Caco-2 (cell line): ENCODE data around the gene NEK11. TPM values are rescaled to one million over a fixed set of nuclear protein-coding genes. Genes with fewer than 3 reads are reported as not detected.

Experiments used
- BruUV-seq: library from RNA; stranded (reverse); fragments of 400-500 nt; replicated peaks from 2 replicates; lab custom pipeline; 2021; lab: Mats Ljungman, UMichigan
- CTCF ChIA-PET: fragments of 300-600 bp; sonication (Branson Sonifier 250); formaldehyde crosslinking; loops from one replicate; lab custom pipeline; 2022; ENCODE audit warnings: antibody characterized with exemption; lab: Charles Lee
- POLR2A ChIA-PET: fragments of 300-600 bp; sonication (Branson Sonifier 250); formaldehyde crosslinking; loops from one replicate; lab custom pipeline; 2022; ENCODE audit warnings: antibody characterized with exemption; lab: Charles Lee
- DNase-seq, 2 experiments: peaks; one replicate each; pipeline versions ENCODE4 v3.0.0 to v3.0.0-alpha.2; 2020 to 2022
- H3K27me3 ChIP-seq: replicated peaks from 2 replicates; pipeline ENCODE4 v1.6.0; 2011; ENCODE audit warnings: low read length; ENCODE audit not compliant: control insufficient read depth, insufficient read depth
- H3K36me3 ChIP-seq: 2 replicates; pipeline ENCODE4 v1.5.1; 2011; ENCODE audit warnings: low read length; ENCODE audit not compliant: control insufficient read depth, insufficient read depth
- H3K4me1 ChIP-seq: fragments of 250-450 bp; sonication (Bioruptor Pico); 2 replicates; pipeline ENCODE4 v1.5.1; 2020; ENCODE audit warnings: mild to moderate bottlenecking
- H3K4me3 ChIP-seq: 2 replicates; pipeline ENCODE4 v1.5.1; 2011; ENCODE audit warnings: low read depth, mild to moderate bottlenecking, control low read depth, low read length
- H3K9me3 ChIP-seq: fragments of 250-450 bp; sonication (Bioruptor Pico); 2 replicates; pipeline ENCODE4 v1.5.1; 2020; ENCODE audit warnings: mild to moderate bottlenecking, moderate library complexity
- H3K27ac Mint-ChIP-seq: one replicate; pipeline ENCODE4 v1.8.0; 2022; ENCODE audit warnings: mixed read lengths; ENCODE audit not compliant: unreplicated experiment
- H3K27me3 Mint-ChIP-seq: one replicate; pipeline ENCODE4 v1.8.0; 2022; ENCODE audit warnings: mixed read lengths; ENCODE audit not compliant: insufficient read depth, unreplicated experiment
- H3K36me3 Mint-ChIP-seq: one replicate; pipeline ENCODE4 v1.8.0; 2022; ENCODE audit warnings: mild to moderate bottlenecking, mixed read lengths; ENCODE audit not compliant: insufficient read depth, unreplicated experiment
- H3K4me1 Mint-ChIP-seq: one replicate; pipeline ENCODE4 v1.8.0; 2022; ENCODE audit warnings: low read depth, mixed read lengths; ENCODE audit not compliant: unreplicated experiment
- H3K4me3 Mint-ChIP-seq: one replicate; pipeline ENCODE4 v1.8.0; 2022; ENCODE audit warnings: mild to moderate bottlenecking, moderate library complexity, mixed read lengths; ENCODE audit not compliant: unreplicated experiment
- H3K9me3 Mint-ChIP-seq: one replicate; pipeline ENCODE4 v1.8.0; 2022; ENCODE audit warnings: mixed read lengths; ENCODE audit not compliant: unreplicated experiment
- CTCF ChIP-seq, 2 experiments: fragments of 200-600 bp in 1 of 2; IDR thresholded peaks; 1 replicate in 1 of 2; 2 replicates in 1 of 2; pipeline versions ENCODE4 v1.5.1 to v1.8.0; 2011 to 2022; ENCODE audit warnings: antibody characterized with exemption in 1 of 2, control low read depth in 1 of 2, inconsistent platforms in 1 of 2, low read depth in 1 of 2, low read length in 1 of 2, mild to moderate bottlenecking in 1 of 2, moderate library complexity in 1 of 2; ENCODE audit not compliant: insufficient read depth in 1 of 2, severe bottlenecking in 1 of 2, unreplicated experiment in 1 of 2
- intact Hi-C: fragments of 100-400 bp; cut with micrococcal nuclease; formaldehyde crosslinking; loops from one replicate; pipeline ENCODE4 v1.10.0; 2022; ENCODE audit not compliant: unreplicated experiment
- total RNA-seq: library from RNA; stranded (reverse); gene quantifications from 2 replicates; pipeline ENCODE4 v1.2.3, GENCODE V29; 2022

The NEK11 gene
- total RNA-seq, 1 experiment from 2014 or later, result 4.4 TPM

DNA sequence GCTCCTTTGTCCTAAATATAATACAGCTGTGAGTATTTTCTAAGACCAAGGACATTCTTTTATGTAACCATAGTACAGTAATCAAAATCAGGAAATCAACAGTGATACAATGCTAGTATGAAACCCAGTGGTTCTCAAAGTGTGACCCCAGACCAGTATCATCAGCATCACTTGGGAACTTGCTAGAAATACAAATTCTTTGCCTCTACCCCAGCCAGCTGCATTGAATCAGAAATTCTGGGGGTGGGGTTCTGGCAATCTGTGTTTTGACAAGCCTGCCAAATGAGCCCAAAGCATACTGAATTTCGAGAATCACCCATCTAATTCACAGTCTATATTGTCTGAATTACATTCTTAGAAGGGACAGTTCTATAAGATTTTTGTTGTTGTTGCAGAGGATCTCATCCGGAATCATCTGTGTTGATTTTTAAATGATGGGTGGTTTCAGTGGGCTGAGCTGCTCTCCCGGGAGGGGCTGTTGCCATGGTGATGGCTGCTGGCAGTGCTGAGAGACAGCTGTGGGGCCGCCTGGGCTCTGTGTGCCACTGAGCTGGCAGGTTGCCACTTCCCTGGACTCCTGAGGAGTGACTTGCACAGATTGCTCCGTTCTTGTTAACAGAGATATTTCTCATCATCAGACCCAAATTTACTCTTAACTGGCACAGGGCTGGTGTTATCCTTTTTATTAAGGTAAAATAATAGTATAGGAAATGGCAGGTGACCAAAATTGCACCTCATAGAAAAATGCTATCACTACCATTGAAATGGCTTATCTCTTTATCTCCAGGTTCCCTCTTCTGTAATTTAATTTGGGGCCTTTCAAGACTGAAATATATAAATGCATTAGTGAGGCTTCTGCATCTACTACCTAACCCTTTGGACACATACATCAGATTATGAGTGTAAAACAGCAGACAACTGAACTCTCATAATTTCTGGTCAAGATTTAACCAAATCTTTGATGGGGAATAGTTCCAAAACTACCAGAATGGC lies 56.5 kb downstream of the NEK11 start:
- intact Hi-C loops, result no loop called here
- Mint-ChIP-seq H3K27ac (no peak overlapping the region), H3K4me1 (no peaks in the 10 kb centered on the region), H3K27me3 (no peaks in the 10 kb centered on the region), H3K4me3 (no peak overlapping the region), H3K36me3 (no peaks in the 10 kb centered on the region), H3K9me3 (no peaks in the 10 kb centered on the region)
- Histone ChIP-seq H3K9me3 (no peaks in the 10 kb centered on the region), H3K27me3 (no peaks in the 10 kb centered on the region), H3K36me3 (no peaks in the 10 kb centered on the region), H3K4me1 (no peaks in the 10 kb centered on the region), H3K4me3 (no peak overlapping the region)
- no peak for TF ChIP-seq CTCF (IDR thresholded peaks at IDR 0.05; ENCODE audit: insufficient read depth in 1 of 2, low read depth in 1 of 2, low read length in 1 of 2, severe bottlenecking in 1 of 2, unreplicated experiment in 1 of 2)
- ChIA-PET CTCF (no interaction called here), POLR2A (no interaction called here)
- no TSS peak for BruUV-seq
- no peak for DNase-seq

DNA sequence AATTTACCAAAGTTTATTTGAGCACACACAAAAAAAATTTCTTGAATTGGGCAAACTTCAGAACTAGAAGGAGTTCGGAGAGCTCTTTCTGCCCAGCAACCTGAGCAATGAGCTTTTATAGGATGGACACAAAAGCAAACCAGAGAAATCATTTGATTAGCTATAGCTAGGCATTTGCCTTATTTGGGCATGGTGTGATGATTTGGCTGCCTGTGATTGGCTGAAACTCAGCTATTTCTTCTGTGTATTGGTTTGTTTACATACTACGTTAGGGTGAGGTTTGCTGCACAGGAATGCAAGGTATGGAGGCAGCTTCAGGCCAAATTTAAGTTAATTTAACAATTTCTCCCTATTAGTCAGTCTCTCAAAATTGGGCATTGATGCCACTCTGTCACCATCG lies 65.1 kb downstream of the NEK11 start:
- ChIA-PET CTCF (no interaction called here), POLR2A (no interaction called here)
- TF ChIP-seq CTCF (IDR thresholded peaks at IDR 0.05; ENCODE audit: insufficient read depth in 1 of 2, low read depth in 1 of 2, low read length in 1 of 2, severe bottlenecking in 1 of 2, unreplicated experiment in 1 of 2), result no peak
- Histone ChIP-seq H3K4me1 (peaks cover 9% of the 10 kb centered on the region; the same call in 1 of the 2 replicates), H3K36me3 (no peaks in the 10 kb centered on the region), H3K4me3 (no peak overlapping the region), H3K27me3 (no peaks in the 10 kb centered on the region), H3K9me3 (no peaks in the 10 kb centered on the region)
- Mint-ChIP-seq H3K4me3 (no peak overlapping the region), H3K36me3 (no peaks in the 10 kb centered on the region), H3K27me3 (no peaks in the 10 kb centered on the region), H3K4me1 (peaks cover 4% of the 10 kb centered on the region), H3K27ac (no peak overlapping the region), H3K9me3 (peaks cover 10% of the 10 kb centered on the region)
- BruUV-seq, result no TSS peak
- peak; percentile 10 to 46 for DNase-seq
- intact Hi-C loops, result no loop called here

DNA sequence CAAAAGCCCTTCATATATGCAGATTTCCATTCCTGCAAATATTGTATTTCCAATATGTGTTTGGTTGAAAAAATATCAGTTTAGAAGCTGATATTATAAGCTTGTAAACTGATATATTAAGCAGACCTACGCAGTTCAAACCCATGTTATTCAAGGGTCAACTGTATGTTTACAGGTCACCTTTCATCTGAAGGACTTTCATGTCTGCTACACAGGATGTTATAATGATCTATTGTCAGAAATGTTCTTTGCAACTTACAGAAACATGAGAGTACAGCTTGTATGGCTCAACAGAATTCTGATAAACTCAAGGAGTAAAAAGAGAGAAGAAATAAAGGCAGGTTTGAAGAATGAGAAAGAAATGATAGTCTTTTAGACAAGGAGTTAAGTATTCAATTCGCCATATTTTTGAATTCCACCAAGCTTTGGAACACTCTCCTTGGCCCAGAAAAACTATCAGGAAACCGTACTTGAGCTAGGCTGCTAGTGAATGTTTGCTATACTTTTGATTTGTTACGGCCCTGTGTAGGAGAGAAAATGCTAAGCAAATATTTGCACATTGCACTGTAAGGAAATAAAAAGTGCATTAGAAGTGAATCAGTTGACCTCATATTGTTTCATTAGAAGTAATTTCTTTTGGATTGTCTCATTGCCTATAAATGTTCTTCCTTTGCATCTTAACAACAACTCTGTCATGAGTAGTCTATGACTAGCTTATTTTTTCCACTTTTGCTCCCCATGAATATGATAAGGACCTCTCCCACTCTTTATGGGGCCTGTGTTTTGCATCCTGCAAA lies 81.2 kb downstream of the NEK11 start:
- Histone ChIP-seq H3K4me3 (no peak overlapping the region), H3K4me1 (no peaks in the 10 kb centered on the region), H3K36me3 (no peaks in the 10 kb centered on the region), H3K27me3 (no peaks in the 10 kb centered on the region), H3K9me3 (no peaks in the 10 kb centered on the region)
- ChIA-PET CTCF (no interaction called here), POLR2A (no interaction called here)
- H3K4me1 Mint-ChIP-seq, result peaks cover 7% of the 10 kb centered on the region
- DNase-seq, result no peak
- H3K27ac Mint-ChIP-seq, result no peak overlapping the region
- no TSS peak for BruUV-seq
- no peak for TF ChIP-seq CTCF (IDR thresholded peaks at IDR 0.05; ENCODE audit: insufficient read depth in 1 of 2, low read depth in 1 of 2, low read length in 1 of 2, severe bottlenecking in 1 of 2, unreplicated experiment in 1 of 2)
- H3K4me3 Mint-ChIP-seq, result no peak overlapping the region
- intact Hi-C loops, result no loop called here
- no peaks in the 10 kb centered on the region for H3K36me3 Mint-ChIP-seq
- peaks cover 6% of the 10 kb centered on the region for H3K9me3 Mint-ChIP-seq
- H3K27me3 Mint-ChIP-seq, result no peaks in the 10 kb centered on the region
